Cardiac muscle cell (in vitro differentiated cells and primary cell): ENCODE data around the gene SPRED2. TPM values are rescaled to one million over a fixed set of nuclear protein-coding genes. Genes with fewer than 3 reads are reported as not detected.

ENCODE experiments used
- DNase-seq, 2 donors: peaks; one replicate each; pipeline versions ENCODE4 v3.0.0 to v3.0.0-alpha.2; 2010 to 2017; ENCODE audit warnings: low read depth in 1 of 2, low spot score in 1 of 2
- H3K27ac ChIP-seq: fragments of 200-600 bp; sonication (generic); 2 replicates; pipeline ENCODE4 v1.5.1; 2016
- H3K27me3 ChIP-seq: fragments of 200-600 bp; sonication (generic); 2 replicates; pipeline ENCODE4 v1.6.0; 2016; ENCODE audit warnings: control low read depth
- H3K36me3 ChIP-seq: fragments of 200-600 bp; sonication (generic); 2 replicates; pipeline ENCODE4 v1.5.1; 2016; ENCODE audit warnings: control low read depth
- H3K4me1 ChIP-seq: fragments of 200-600 bp; sonication (generic); 2 replicates; pipeline ENCODE4 v1.8.1; 2017; ENCODE audit warnings: low read depth, mild to moderate bottlenecking, mixed run types
- H3K4me3 ChIP-seq: fragments of 200-600 bp; sonication (generic); 2 replicates; pipeline ENCODE4 v1.5.1; 2016; ENCODE audit warnings: mild to moderate bottlenecking
- H3K9me3 ChIP-seq: fragments of 200-600 bp; sonication (generic); 2 replicates; pipeline ENCODE4 v1.5.1; 2017; ENCODE audit warnings: low read depth, mild to moderate bottlenecking, control low read depth
- polyA plus RNA-seq: library from polyadenylated mRNA; unstranded; fragments of >200 nt; fragmentation: Nextera tagmentation; extraction: Ambion mirVana; gene quantifications from 2 replicates; pipeline ENCODE4 v1.2.1, GENCODE V29; 2016
- total RNA-seq: library from RNA; depleted of rRNA; stranded (reverse); fragments of >200 nt; gene quantifications from 2 replicates; pipeline ENCODE4 v1.2.3, GENCODE V29; 2016
- TF ChIP-seq, protein P1 (sequence below): IDR thresholded peaks from 2 replicates; pipeline ENCODE4 v1.5.1; 2012; ENCODE audit warnings: low read depth, mild to moderate bottlenecking, low read length

SPRED2 gene
- total and polyA plus RNA-seq, 2 experiments from 2014 or later = 11.7 to 18.9 TPM

DNA sequence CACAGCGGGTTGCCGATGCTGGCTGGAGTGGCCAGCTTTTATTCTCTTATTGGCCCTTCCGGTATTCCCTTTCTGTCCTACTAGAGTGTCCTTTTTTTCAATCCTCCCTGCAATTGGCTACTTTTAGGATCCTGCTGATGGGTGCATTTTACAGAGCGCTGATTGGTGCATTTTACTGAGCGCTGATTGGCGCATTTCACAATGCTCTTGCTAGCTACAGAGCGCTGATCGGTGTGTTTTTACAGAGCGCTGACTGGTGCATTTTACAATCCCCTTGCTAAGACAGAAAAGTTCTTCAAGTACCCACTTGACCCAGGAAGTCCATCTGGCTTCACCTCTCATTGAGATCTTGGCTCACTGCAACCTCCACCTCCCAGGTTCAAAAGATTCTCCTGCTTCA lies 44.4 kb upstream of the SPRED2 start:
- Histone ChIP-seq H3K4me3 (no peak overlapping the region), H3K27ac (no peak overlapping the region)
- DNase-seq = no peak

DNA sequence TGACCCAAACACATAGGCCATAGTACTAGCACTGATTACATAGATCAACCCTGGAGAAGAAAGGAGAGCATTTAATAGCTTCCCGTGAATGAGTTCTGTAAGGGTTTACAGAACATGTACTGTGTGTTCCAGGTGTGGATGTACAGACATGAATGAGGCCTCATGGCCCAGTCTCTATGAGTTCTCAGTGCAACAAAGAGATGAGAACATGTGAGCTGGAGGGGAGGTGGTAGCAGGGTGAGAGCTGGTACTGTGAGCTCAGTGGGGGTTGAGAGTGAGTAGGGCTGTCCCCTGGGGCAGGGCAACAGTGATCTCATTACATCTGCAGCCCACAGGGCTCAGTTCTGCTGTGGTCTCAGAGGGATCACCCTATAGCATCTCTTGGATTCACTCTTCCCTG lies 42.6 kb upstream of the SPRED2 start:
- TF ChIP-seq, protein P1, sequence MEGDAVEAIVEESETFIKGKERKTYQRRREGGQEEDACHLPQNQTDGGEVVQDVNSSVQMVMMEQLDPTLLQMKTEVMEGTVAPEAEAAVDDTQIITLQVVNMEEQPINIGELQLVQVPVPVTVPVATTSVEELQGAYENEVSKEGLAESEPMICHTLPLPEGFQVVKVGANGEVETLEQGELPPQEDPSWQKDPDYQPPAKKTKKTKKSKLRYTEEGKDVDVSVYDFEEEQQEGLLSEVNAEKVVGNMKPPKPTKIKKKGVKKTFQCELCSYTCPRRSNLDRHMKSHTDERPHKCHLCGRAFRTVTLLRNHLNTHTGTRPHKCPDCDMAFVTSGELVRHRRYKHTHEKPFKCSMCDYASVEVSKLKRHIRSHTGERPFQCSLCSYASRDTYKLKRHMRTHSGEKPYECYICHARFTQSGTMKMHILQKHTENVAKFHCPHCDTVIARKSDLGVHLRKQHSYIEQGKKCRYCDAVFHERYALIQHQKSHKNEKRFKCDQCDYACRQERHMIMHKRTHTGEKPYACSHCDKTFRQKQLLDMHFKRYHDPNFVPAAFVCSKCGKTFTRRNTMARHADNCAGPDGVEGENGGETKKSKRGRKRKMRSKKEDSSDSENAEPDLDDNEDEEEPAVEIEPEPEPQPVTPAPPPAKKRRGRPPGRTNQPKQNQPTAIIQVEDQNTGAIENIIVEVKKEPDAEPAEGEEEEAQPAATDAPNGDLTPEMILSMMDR = no peak
- no peak overlapping the region for H3K4me3 ChIP-seq
- no peak overlapping the region for H3K27ac ChIP-seq
- no peak for DNase-seq
- H3K36me3 ChIP-seq = no peaks in the 10 kb centered on the region
- no peaks in the 10 kb centered on the region for H3K9me3 ChIP-seq
- no peaks in the 10 kb centered on the region for H3K27me3 ChIP-seq
- peaks cover 3% of the 10 kb centered on the region for H3K4me1 ChIP-seq

More for the DNA sequence above, 44.4 kb upstream of the SPRED2 start:
- peaks cover 3% of the 10 kb centered on the region for H3K4me1 ChIP-seq
- H3K27me3 ChIP-seq = no peaks in the 10 kb centered on the region
- TF ChIP-seq, protein P1 = no peak
- H3K9me3 ChIP-seq = no peaks in the 10 kb centered on the region
- no peaks in the 10 kb centered on the region for H3K36me3 ChIP-seq

GRCh38 chr2:65473045-65473444 lies 40.6 kb upstream of the SPRED2 start:
- TF ChIP-seq, protein P1 = no peak
- no peak for DNase-seq
- no peaks in the 10 kb centered on the region for H3K27me3 ChIP-seq
- H3K27ac ChIP-seq = no peak overlapping the region
- no peak overlapping the region for H3K4me3 ChIP-seq
- no peaks in the 10 kb centered on the region for H3K36me3 ChIP-seq
- H3K4me1 ChIP-seq = peaks cover 3% of the 10 kb centered on the region
- no peaks in the 10 kb centered on the region for H3K9me3 ChIP-seq

DNA sequence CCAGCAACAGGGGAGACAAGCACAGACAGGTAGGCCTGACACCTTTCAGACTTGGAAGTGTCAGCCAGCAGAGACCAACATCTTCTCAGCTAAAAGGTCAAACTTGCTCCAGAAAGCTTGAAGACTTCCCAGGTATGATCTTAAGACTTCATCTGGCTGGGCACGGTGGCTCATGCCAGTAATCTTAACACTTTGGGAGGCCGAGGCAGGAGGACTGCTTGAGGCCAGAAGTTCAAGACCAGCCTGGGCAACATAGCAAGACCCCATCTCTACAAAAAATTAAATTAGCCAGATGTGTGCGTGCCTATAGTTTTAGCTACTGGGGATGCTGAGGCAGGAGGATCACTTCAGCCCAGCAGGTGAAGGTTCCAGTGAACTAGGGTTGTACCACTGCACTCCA lies 39.0 kb upstream of the SPRED2 start:
- TF ChIP-seq, protein P1 = no peak
- Histone ChIP-seq H3K4me1 (peaks cover 3% of the 10 kb centered on the region), H3K27ac (no peak overlapping the region), H3K4me3 (no peak overlapping the region), H3K9me3 (no peaks in the 10 kb centered on the region), H3K27me3 (no peaks in the 10 kb centered on the region), H3K36me3 (no peaks in the 10 kb centered on the region)
- DNase-seq = no peak

GRCh38 chr2:65466551-65466950 lies 34.2 kb upstream of the SPRED2 start:
- Histone ChIP-seq H3K27me3 (no peaks in the 10 kb centered on the region), H3K4me1 (peaks cover 8% of the 10 kb centered on the region), H3K9me3 (no peaks in the 10 kb centered on the region), H3K27ac (no peak overlapping the region), H3K4me3 (no peak overlapping the region), H3K36me3 (no peaks in the 10 kb centered on the region)
- no peak for DNase-seq
- TF ChIP-seq, protein P1 = no peak

GRCh38 chr2:65465857-65466256 lies 33.5 kb upstream of the SPRED2 start:
- H3K36me3 ChIP-seq = no peaks in the 10 kb centered on the region
- H3K27ac ChIP-seq = no peak overlapping the region
- H3K4me1 ChIP-seq = peaks cover 8% of the 10 kb centered on the region
- no peaks in the 10 kb centered on the region for H3K9me3 ChIP-seq
- H3K27me3 ChIP-seq = no peaks in the 10 kb centered on the region
- DNase-seq = peak in 1 of 2 donors; percentile 71
- TF ChIP-seq, protein P1 = no peak
- H3K4me3 ChIP-seq = no peak overlapping the region
